ENCODE measurements around the gene POLA2.
"Not testable (repeated sequence)": the region's sequence is repeated elsewhere in the genome, so short reads cannot be mapped to it uniquely, and the experiment has no call there.

POLA2 gene

DNA sequence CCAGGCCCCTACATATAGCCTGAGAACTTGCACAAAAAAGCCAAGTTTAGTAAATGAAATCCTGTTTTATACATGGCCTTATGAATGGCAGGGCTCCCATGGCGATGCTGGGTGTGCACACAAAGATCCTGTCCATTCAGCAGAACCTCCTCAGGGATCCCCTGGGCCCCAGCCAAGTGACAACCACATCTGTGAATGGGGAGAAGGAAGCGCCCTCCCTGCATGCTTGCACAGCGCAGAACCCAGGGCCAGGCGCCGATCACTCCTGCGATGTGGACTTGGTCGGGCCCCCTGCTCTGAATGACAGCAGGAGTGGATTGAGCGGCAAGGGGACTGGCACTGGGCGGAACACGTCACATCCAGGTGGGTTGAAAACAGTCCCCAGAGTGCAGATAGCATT, 48.5 kb downstream of the POLA2 start:
- DNase-seq = no peak

- no peak for DNase-seq
Measured at GRCh38 chr11:65310736-65311135, 49.0 kb downstream of the POLA2 start.

DNA sequence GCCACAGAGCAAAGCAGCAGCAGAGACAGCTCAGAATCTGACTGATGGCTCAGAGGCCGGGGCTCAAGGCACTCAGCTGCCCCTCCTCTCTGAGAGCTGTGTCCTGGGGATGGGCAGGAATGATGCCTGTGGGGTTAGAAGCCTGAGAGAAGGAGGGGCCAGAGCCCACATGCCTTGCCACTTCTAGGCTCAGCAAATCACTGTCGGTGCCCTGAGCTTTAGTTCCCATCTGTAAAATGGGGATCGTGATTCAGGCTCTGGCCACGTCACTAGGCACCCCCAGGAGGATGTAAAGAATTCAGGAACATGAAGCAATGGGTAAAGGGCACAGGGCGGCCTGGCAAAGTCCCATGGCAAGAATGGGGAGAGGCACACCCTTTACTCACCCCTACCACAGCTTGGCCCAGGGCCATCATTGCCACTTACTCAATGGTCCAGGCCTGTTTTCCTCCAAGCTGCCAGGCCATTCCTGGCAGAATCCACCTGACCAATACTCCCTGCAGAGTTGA, 49.5 kb downstream of the POLA2 start:
- DNase-seq = no peak

DNA sequence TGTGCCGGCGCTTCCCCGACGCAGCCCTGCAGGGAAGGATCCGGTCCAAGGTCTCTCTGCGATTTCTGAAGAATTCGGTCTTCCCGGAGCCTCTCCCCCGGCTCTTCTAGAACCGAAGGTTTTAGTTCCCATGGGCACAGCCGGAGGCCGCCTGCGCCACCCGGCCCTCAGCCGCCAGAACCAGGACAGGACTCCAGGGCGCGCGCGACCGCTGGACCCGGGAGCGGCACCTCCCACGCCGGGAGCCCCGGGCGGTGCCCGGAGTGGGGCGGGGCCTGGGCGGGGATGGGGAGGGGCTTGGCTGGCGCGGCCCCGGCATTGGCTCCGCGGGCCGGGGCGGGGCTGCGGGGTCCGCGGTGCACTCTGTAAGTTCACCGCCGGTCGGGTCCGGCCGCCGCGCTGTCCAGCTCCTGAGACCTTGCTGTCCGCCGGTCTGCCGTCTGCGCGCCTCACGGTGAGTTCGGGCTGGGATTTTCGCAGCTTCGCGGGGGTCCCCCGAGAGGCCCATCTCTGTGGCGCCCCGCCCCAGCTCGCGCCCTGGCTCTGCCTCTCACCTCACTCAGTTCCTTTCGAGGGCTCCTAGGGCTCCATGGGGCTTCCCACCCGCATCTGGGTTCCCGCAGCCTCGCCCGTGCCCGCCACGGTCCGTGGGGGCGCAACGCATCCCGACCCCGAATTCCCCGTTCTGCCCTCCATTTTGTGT, 52.9 kb downstream of the POLA2 start, which contains the start of gene CDC42EP2:
Gene CDC42EP2 (plus strand): TSS at position 366 of the 703 bp plus-strand sequence. CDS start 6,033 bp downstream, outside the sequence.
- peak; percentile 83 for DNase-seq

GRCh38 chr11:65315204-65315865, 53.6 kb downstream of the POLA2 start:
- DNase-seq = peak; percentile 88

GRCh38 chr11:65315866-65316226, 54.1 kb downstream of the POLA2 start:
- DNase-seq = no peak

DNA sequence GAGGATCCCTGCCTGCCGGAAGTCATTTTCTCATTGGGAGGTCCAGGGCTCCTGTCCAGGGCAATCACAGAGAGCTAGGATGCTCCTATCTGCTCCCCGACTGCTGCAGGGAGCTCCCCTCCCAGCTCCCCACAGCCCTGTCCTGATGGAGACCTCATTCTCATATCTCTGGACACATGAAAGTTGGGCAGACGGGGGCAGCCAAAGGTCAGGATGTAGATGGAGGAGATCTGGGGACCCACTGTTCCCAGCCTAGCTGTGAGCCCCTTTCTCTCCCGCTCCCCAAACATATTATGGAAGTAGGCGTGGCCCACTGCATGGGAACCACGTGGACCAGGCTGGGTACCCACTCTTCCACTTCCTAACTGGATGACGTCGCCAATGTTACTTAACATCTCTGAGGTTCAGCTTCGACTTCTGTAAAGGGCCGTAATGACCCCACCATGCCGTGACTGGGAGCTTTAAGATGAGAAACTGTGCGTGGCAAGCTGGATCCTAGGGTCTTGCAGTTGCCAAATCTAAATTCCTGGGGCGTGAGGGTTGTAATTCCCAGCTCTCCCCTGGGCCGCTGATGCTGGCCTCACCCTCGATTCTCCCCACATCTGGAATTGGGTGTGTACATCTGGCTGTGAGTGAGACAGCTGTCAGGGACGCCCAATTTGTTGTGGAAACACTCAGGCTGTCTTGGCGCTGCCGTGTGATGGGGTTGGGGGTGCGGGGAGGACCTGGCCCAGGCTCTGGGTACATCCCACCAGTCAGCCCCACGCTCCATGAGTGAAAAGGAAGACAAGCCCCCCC, 54.7 kb downstream of the POLA2 start:
- DNase-seq = no peak

DNA sequence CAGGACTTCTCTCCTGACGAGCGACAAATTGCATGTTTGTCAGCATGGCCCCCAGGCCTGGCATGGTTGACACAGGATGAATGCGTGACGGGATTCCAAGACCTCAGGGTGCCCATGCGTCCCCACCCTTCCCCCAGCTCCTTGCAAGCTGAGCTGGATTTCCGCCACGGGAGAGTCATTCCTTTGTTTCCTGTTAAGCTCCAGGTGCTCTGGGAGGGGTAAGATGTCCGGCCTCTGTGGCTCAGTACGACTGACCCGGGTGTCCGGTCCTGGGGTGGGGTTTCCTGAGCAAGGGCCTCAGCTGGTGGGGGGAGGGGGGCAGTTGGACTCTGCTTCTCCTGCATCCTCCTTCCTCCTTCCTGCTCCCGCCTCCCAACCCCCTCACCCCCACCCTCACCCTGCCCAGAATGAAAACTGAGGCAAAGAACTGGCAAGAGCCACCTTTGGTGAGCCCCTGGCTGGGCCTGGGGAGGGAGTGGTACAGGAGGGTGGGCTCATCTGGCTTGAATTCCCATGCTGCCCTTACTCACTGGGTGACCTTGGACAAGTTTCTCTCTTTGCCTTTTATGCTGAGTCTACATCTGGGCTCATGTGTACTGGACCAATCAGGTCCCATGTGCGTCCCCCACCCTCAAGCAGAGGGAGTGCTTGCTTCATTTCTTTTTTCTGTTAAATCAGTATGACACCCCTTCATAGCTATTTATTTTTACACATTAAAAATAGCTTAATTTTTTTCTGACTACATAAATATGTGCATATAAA, 55.4 kb downstream of the POLA2 start:
- DNase-seq = no peak

GRCh38 chr11:65320386-65321075, 58.8 kb downstream of the POLA2 start:
- DNase-seq = no peak

- no peak for DNase-seq
Measured at GRCh38 chr11:65321076-65321475, 59.3 kb downstream of the POLA2 start.

- DNase-seq = no peak
Measured at GRCh38 chr11:65321828-65322485, 60.2 kb downstream of the POLA2 start.

DNA sequence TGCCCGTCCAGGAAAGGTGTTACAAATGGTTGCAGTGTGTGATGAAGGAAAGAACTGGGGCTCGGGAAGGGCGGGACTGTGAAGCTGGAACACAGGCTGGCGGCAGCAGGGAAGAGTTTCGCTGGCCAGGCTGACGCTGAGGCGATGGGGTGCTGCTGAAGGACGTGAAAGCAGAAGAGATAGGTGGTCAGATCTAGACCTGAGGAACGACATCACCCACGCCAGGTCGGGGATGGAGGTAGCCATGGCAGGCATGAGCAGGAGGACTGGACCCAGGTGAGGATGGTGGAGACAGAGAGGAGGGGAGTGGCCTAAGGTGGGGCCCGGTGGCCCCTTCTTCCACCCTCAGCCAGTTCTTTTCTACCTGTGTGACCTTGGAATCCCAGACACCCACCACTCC, 62.1 kb downstream of the POLA2 start:
- DNase-seq = no peak

GRCh38 chr11:65325435-65325834, 63.7 kb downstream of the POLA2 start:
- DNase-seq = no peak

DNA sequence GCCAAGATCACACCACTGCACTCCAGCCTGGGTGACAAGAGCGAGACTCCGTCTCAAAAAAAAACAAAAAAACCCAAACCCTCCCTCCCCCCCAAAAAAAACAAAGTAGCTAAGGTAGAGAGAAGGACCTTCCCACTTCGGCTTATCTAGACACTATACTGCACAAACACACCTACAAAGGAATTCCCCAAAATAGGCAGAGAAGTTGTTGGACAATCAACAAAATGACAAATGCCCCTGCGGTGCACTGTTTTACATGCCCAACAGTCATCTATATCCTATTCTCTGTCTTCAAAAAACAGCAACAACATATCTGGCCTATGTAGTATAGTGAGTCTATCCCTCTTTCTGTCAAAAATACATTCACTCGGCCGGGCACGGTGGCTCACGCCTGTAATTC, 65.3 kb downstream of the POLA2 start:
- DNase-seq = no peak

DNA sequence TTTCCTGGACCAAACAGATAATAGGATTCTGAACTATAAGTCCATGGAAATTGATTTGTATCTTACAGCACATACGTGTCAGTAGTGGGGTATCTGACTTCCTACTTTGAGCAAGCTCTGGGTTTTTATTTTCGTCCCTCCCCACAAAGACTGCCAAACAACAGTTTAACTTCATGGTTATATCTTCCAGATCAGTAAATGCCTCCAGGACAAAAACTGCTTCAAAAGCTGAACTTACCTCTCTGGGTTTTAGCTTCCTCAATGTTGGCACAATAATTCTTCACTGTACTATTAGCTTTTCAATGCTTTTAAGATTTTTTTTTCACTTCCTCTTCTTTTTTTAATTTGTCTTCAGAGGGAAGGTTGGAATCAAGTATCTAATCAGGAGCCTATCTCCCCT, 67.7 kb downstream of the POLA2 start:
- no peak for DNase-seq

- DNase-seq = peak; percentile 93
Measured at GRCh38 chr11:65329944-65330403, 68.2 kb downstream of the POLA2 start.

DNA sequence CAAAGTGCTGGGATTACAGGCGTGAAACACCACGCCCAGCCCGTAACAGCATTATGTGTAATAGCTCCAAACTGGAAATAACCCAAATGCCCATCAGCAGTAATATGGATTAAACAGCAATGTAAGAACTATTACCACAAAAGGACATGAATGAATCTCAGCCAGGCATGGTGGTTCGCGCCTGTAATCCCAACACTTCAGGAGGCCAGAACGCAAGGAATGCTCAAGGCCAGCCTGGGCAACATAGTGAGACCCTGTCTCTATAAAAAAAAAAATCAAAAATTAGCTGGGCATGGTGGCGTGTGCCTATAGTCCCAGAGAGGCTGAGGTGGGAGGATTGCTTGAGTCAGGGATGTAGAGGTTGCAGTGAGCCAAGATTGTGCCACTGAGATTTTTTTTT, 68.8 kb downstream of the POLA2 start:
- no peak for DNase-seq

DNA sequence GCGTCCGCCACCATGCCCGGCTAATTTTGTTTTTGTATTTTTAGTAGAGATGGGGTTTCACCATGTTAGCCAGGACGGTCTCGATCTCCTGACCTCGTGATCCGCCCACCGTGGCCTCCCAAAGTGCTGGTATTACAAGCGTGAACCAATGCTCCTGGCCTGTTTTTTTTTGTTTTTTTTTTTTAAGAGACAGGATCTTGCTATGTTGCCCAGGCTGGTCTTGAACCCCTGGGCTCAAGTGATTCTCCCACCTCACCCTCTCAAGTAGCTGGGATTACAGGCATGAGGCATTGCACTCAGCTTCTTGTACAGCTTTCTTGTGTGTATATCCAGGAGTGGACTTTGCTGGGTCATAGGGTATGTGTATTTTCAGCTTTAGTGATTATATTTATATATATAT, 70.8 kb downstream of the POLA2 start:
- DNase-seq = not testable (repeated sequence)

DNA sequence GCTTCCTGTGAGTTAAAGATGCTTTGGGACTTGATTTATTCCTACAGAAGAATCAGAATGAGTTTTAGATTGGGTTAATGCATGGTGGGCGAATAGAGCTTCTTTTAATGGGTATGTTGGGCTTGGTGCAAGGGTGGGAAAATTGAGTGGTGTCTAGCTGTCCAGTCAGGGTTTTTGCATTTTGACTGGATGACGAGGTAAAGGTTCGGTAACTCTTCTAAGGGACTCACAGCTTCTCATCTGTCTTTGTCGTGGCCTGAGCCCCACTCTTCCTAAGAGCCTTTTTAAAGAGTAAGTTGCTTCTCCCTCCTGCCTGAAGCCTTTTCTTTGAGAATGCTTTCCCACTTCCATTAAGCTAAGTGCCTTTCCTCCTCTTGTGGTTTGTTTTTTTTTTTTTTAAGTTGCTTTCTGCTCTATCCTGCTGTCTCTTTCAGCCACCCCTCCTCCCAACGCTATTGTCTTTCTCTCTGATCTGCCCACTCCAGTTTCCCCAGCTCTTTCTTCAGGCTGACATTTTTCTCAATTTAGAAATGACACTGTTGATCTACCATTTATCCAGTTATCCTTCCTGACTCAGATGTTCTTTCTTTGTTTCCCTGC, 73.0 kb downstream of the POLA2 start:
- DNase-seq = no peak

- no peak for DNase-seq
Measured at GRCh38 chr11:65338676-65339075, 76.9 kb downstream of the POLA2 start.

GRCh38 chr11:65340226-65340625, 78.5 kb downstream of the POLA2 start:
- no peak for DNase-seq
